ENCODE measurements around the gene RETN.
A peak's percentile ranks its signal among the peaks of the same experiment; 100 is the strongest.

RETN gene

GRCh38 chr19:7638802-7639465 is 29.9 kb upstream of the RETN start:
- peak; percentile 10 for DNase-seq

DNA sequence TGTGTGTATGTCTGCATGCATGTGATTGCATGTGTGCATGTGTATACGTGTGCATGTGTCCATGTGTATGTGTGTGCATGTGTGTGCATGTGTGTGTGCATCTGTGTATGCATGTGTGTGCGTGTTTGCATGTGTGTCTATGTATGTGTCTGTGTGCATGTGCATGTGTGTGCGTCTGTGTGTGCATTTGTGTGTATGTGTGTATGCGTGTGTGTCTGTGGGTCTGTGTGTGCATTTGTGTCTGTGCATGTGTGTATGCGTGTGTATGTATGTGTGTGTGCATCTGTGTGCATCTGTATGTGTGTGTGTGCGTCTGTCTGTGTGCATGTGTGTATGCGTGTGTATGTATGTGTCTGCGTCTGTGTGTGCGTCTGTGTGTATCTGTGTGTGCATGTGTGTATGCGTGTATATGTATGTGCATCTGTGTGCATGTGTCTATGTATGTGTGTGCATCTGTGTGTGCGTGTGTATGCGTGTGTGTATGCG is 28.9 kb upstream of the RETN start:
- no peak for DNase-seq

- no peak for DNase-seq
Measured at GRCh38 chr19:7640803-7641202, 28.0 kb upstream of the RETN start.

GRCh38 chr19:7641290-7642276 is 27.3 kb upstream of the RETN start:
- peak; percentile 16 for DNase-seq

GRCh38 chr19:7642295-7643030 is 26.4 kb upstream of the RETN start:
- DNase-seq: no peak

GRCh38 chr19:7643031-7643415 is 25.8 kb upstream of the RETN start:
- DNase-seq: no peak

DNA sequence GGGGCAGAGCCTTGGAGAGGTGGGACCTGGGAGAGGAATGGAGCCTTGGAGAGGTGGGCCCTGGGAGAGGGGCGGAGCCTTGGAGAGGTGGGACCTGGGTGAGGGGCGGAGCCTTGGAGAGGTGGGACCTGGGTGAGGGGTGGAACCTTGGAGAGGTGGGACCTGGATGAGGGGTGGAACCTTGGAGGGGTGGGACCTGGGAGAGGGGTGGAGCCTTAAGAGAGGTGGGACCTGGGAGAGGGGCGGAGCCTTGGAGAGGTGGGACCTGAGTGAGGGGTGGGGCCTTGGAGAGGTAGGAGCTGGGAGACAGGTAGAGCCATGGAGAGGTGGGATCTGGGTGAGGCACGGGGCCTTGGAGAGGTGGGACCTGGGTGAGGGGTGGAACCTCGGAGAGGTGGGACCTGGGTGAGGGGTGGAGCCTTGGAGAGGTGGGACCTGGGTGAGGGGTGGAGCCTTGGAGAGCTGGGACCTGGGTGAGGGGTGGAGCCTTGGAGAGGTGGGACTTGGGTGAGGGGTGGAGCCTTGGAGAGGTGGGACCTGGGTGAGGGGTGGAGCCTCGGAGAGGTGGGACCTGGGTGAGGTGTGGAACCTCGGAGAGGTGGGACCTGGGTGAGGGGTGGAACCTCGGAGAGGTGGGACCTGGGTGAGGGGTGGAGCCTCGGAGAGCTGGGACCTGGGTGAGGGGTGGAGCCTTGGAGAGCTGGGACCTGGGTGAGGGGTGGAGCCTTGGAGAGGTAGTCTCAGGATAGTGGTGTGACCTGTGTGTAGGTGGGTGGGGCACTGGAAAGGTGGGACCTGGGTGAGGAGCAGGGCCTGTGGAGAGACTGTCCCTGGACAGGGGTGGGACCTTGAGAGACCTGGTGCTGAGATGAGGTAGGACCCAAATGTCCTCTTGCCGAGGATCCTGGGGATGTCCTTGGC is 25.0 kb upstream of the RETN start:
- DNase-seq: peak; percentile 46

DNA sequence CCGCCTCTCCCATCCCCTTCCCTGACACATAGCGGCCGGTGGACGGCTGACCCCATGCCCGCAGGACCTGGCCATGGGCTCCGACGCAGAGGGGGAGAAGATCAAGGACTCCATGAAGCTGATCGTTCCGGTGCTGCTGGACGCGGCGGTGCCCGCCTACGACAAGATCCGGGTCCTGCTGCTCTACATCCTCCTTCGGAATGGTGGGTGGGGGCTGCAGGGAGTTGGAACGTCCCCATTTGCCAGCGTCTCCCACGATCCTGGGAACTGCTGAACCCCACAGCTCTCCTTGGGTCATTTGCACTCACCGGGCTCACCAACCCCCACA is 24.3 kb upstream of the RETN start:
- DNase-seq: no peak

DNA sequence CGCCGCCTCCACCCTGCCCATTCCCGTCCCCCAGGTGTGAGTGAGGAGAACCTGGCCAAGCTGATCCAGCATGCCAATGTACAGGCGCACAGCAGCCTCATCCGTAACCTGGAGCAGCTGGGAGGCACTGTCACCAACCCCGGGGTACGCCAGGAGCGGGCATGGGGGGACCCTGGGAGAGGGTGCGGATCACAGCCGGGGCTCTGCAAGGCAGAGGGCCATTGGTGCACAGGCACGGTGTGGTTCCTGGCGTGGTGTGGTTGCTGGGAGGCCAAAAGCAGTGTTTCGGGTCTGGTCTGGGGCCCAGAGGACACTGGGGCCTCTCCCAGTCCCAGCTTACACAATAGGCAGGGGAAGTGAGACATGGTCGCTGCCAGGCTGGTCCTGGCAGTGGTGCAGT is 23.7 kb upstream of the RETN start:
- no peak for DNase-seq

- DNase-seq: no peak
Measured at GRCh38 chr19:7645656-7646425, 23.0 kb upstream of the RETN start.

GRCh38 chr19:7646426-7646700 is 22.5 kb upstream of the RETN start:
- DNase-seq: no peak

DNA sequence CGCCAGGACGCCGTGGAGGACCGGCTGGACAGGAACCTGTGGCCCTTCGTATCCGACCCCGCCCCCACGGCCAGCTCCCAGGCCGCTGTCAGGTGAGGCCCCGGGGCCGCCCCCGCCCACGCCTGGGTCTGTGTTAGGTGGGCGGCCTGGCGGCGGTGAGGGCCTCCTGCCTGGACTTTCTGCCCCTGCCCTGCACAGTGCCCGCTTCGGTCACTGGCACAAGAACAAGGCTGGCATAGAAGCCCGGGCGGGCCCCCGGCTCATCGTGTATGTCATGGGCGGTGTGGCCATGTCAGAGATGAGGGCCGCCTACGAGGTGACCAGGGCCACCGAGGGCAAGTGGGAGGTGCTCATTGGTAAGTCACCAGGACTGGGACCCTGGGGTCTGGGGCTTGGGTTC is 21.7 kb upstream of the RETN start:
- no peak for DNase-seq

- peak; percentile 60 for DNase-seq
Measured at GRCh38 chr19:7648265-7649014, 20.4 kb upstream of the RETN start.

GRCh38 chr19:7650148-7650547 is 18.7 kb upstream of the RETN start:
- DNase-seq: no peak

GRCh38 chr19:7652061-7652641 is 16.7 kb upstream of the RETN start:
- peak; percentile 85 for DNase-seq

- DNase-seq: no peak
Measured at GRCh38 chr19:7654401-7654800, 14.4 kb upstream of the RETN start.

- no peak for DNase-seq
Measured at GRCh38 chr19:7655581-7655980, 13.3 kb upstream of the RETN start.

GRCh38 chr19:7657131-7657751 is 11.6 kb upstream of the RETN start:
- DNase-seq: no peak

DNA sequence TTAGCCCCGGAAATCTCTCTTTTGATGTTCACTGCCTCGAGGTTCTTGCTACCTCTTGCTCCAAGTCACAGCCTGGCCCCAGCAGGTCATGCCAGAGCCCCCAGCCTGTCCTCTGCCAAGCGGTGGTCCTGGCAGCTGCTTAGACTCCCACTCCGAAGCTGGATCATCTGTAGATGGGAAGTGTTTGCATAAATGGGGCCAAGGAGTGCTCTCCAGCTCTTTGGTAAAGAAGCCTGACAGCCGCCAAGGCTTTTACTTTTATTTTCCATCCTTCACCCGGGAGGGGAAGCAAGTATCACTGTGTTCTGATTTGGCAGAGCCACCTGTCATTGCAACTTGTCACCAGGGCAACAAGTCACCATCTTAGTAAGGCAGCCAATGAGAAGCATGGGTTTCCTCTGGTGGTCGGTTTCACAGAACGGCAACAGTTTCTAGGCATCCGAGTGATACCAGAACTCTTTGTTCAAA is 10.6 kb upstream of the RETN start:
- no peak for DNase-seq
